ENCODE results near the gene ZNF827.

- TF ChIP-seq CTCF (optimal IDR thresholded peaks at IDR 0.05 in 1 of 3, IDR thresholded peaks at IDR 0.05 in 1 of 3, conservative IDR thresholded peaks at IDR 0.05 in 1 of 3; ENCODE audit: extremely low read depth in 1 of 3, insufficient read depth in 2 of 3, low read length in 3 of 3) (peak in 1 of 3 experiments; percentile 24), EZH2 (IDR thresholded peaks at IDR 0.05; ENCODE audit: low read length) (no peak)
These were observed 69.8 kb downstream of the ZNF827 start for GRCh38 chr4:145868637-145869409.
